Osteoblast (primary cell): ENCODE data around the gene FICD. TPM values are rescaled to one million over a fixed set of nuclear protein-coding genes. Genes with fewer than 3 reads are reported as not detected.

Source experiments
- DNase-seq: peaks from one replicate; pipeline ENCODE4 v3.0.0; 2011; ENCODE audit warnings: low spot score, mixed read lengths; ENCODE audit not compliant: insufficient read length; ENCODE audit errors: missing footprints
- H2AFZ ChIP-seq: 2 replicates; pipeline ENCODE4 v1.6.0; 2011; ENCODE audit warnings: mild to moderate bottlenecking, low read length
- H3K27ac ChIP-seq: 2 replicates; pipeline ENCODE4 v1.5.1; 2011; ENCODE audit warnings: mild to moderate bottlenecking, low read depth, low read length, moderate library complexity
- H3K27me3 ChIP-seq: 2 replicates; pipeline ENCODE4 v1.6.0; 2012; ENCODE audit warnings: mild to moderate bottlenecking, control low read depth, inconsistent platforms, low read length, moderate library complexity; ENCODE audit not compliant: insufficient read depth
- H3K36me3 ChIP-seq: 2 replicates; pipeline ENCODE4 v1.5.1; 2011; ENCODE audit warnings: mild to moderate bottlenecking, low read length, control low read depth, moderate library complexity; ENCODE audit not compliant: insufficient read depth
- H3K4me1 ChIP-seq: 2 replicates; pipeline ENCODE4 v1.5.1; 2011; ENCODE audit warnings: mild to moderate bottlenecking, low read length, control low read depth, moderate library complexity; ENCODE audit not compliant: insufficient read depth
- H3K4me2 ChIP-seq: 2 replicates; pipeline ENCODE4 v1.6.0; 2011; ENCODE audit warnings: mild to moderate bottlenecking, low read length; ENCODE audit not compliant: insufficient read depth
- H3K4me3 ChIP-seq: fragments of 200-600 bp; sonication (generic); 3 replicates; pipeline ENCODE4 v1.5.1; 2012; ENCODE audit warnings: mild to moderate bottlenecking, low read length, inconsistent platforms; ENCODE audit not compliant: insufficient read depth
- H3K79me2 ChIP-seq: 2 replicates; pipeline ENCODE4 v1.6.0; 2012; ENCODE audit warnings: mild to moderate bottlenecking, low read length, control low read depth, inconsistent platforms; ENCODE audit not compliant: insufficient read depth
- H3K9me3 ChIP-seq: 2 replicates; pipeline ENCODE4 v1.5.1; 2011; ENCODE audit warnings: low read depth, low read length, control low read depth
- H4K20me1 ChIP-seq: 2 replicates; pipeline ENCODE4 v1.6.0; 2012; ENCODE audit warnings: mild to moderate bottlenecking, low read length, control low read depth; ENCODE audit not compliant: insufficient read depth
- CTCF ChIP-seq: IDR thresholded peaks from 2 replicates; pipeline ENCODE4 v1.5.1; 2011; ENCODE audit warnings: mild to moderate bottlenecking, low read depth, low read length, moderate library complexity; ENCODE audit errors: extremely low read depth
- total RNA-seq: library from RNA; depleted of rRNA; stranded (reverse); fragments of >200 nt; gene quantifications from 2 replicates; pipeline ENCODE4 v1.2.3, GENCODE V29; 2012

FICD gene
- total RNA-seq, 1 donor: 5.4 TPM

GRCh38 chr12:108567406-108568337 is 52.6 kb downstream of the FICD start:
- Histone ChIP-seq H3K9me3 (no peaks in the 10 kb centered on the region), H3K4me2 (no peak overlapping the region), H3K4me3 (no peak overlapping the region), H3K27me3 (no peaks in the 10 kb centered on the region), H3K79me2 (peaks cover 18% of the 10 kb centered on the region), H4K20me1 (no peaks in the 10 kb centered on the region), H3K4me1 (peaks cover 19% of the 10 kb centered on the region), H2AFZ (no peak overlapping the region), H3K27ac (no peak overlapping the region), H3K36me3 (peaks cover 50% of the 10 kb centered on the region)
- no peak for TF ChIP-seq CTCF
- DNase-seq: no peak

GRCh38 chr12:108568338-108569154 is 53.5 kb downstream of the FICD start:
- Histone ChIP-seq H3K27me3 (no peaks in the 10 kb centered on the region), H3K4me3 (no peak overlapping the region), H2AFZ (no peak overlapping the region), H4K20me1 (no peaks in the 10 kb centered on the region), H3K4me1 (peaks cover 14% of the 10 kb centered on the region), H3K4me2 (no peak overlapping the region), H3K9me3 (no peaks in the 10 kb centered on the region), H3K27ac (no peak overlapping the region), H3K36me3 (peaks cover 50% of the 10 kb centered on the region), H3K79me2 (peaks cover 9% of the 10 kb centered on the region)
- no peak for TF ChIP-seq CTCF
- no peak for DNase-seq

Other genes starting within 250 kb of the FICD start
- 6.8 and 9.8 TPM in 2 replicates for gene CMKLR1, start 176.0 kb upstream of the FICD start, total RNA-seq
- 39.8 and 57.9 TPM in 2 replicates for gene SART3, start 45.9 kb downstream of the FICD start, total RNA-seq
- 166 and 184 TPM in 2 replicates for gene ISCU, start 47.3 kb downstream of the FICD start, total RNA-seq
- 359 and 362 TPM in 2 replicates for gene TMEM119, start 82.8 kb downstream of the FICD start, total RNA-seq
- gene SELPLG, start 118.6 kb downstream of the FICD start, total RNA-seq: 1.1 and 1.2 TPM in 2 replicates
- gene CORO1C, start 216.2 kb downstream of the FICD start, total RNA-seq: 228 and 261 TPM in 2 replicates